Activated CD8-positive, alpha-beta memory T cell treated with anti-CD3 and anti-CD28 coated beads, Interleukin-2, amount 10 ng/mL, durations not matched to agents 7 days and 5 days (primary cell): Measurements from ENCODE around the gene LIFR. TPM values are rescaled to one million over a fixed set of nuclear protein-coding genes. Genes with fewer than 3 reads are reported as not detected.
"Not testable (repeated sequence)": the region's sequence is repeated elsewhere in the genome, so short reads cannot be mapped to it uniquely, and the experiment has no call there.

Source experiments
- ATAC-seq: fragments of 150-1000 bp; cut with Tn5 transposase; one replicate; pipeline ENCODE4 v1.10.0; 2021; ENCODE audit warnings: moderate library complexity
- CTCF ChIA-PET: fragments of 350-600 bp; sonication (Branson Sonifier 250); formaldehyde crosslinking; loops from one replicate; lab custom pipeline; 2021; ENCODE audit warnings: antibody characterized with exemption; lab: Charles Lee
- DNase-seq: peaks from one replicate; pipeline ENCODE4 v3.0.0-alpha.2; 2020
- H3K27ac Mint-ChIP-seq: one replicate; pipeline ENCODE4 v1.8.0; 2021; ENCODE audit warnings: mild to moderate bottlenecking, mixed read lengths
- H3K27me3 Mint-ChIP-seq: one replicate; pipeline ENCODE4 v1.8.0; 2021; ENCODE audit warnings: mixed read lengths
- H3K36me3 Mint-ChIP-seq: one replicate; pipeline ENCODE4 v1.8.0; 2021; ENCODE audit warnings: mild to moderate bottlenecking, mixed read lengths
- H3K4me1 Mint-ChIP-seq: one replicate; pipeline ENCODE4 v1.8.0; 2021; ENCODE audit warnings: mixed read lengths
- H3K4me3 Mint-ChIP-seq: one replicate; pipeline ENCODE4 v1.8.0; 2021; ENCODE audit warnings: mild to moderate bottlenecking, moderate library complexity, mixed read lengths
- H3K9me3 Mint-ChIP-seq: one replicate; pipeline ENCODE4 v1.8.0; 2022; ENCODE audit warnings: low read depth, mixed read lengths
- total RNA-seq, 2 experiments: library from RNA; stranded (reverse); gene quantifications; one replicate each; pipeline ENCODE4 v1.2.3, GENCODE V29; 2021

Gene LIFR
- not detected for total RNA-seq

- no peaks in the 10 kb centered on the region for H3K36me3 Mint-ChIP-seq
Observed at GRCh38 chr5:38556599-38557307, at the start of gene LIFR. TSS of gene LIFR (minus strand) at chr5:38556646. CDS start at chr5:38530647, 25,999 bp downstream.

GRCh38 chr5:38605610-38606009 is 49.2 kb upstream of the LIFR start:
- no peak overlapping the region for H3K4me3 Mint-ChIP-seq
- H3K27me3 Mint-ChIP-seq = peaks cover 11% of the 10 kb centered on the region
- no peaks in the 10 kb centered on the region for H3K4me1 Mint-ChIP-seq
- H3K27ac Mint-ChIP-seq = no peak overlapping the region
- H3K9me3 Mint-ChIP-seq = no peaks in the 10 kb centered on the region
- no peaks in the 10 kb centered on the region for H3K36me3 Mint-ChIP-seq
- DNase-seq (no peak), ATAC-seq (no peak)
- CTCF ChIA-PET = no interaction called here

More at GRCh38 chr5:38556599-38557307, at the start of gene LIFR:
- DNase-seq (peak; percentile 64), ATAC-seq (peak; percentile 78)
- Mint-ChIP-seq H3K27me3 (peaks cover 76% of the 10 kb centered on the region), H3K27ac (no peak within 1 kb of the TSS), H3K4me1 (peaks cover 15% of the 10 kb centered on the region), H3K4me3 (peak within 1 kb of the TSS; percentile 71), H3K9me3 (no peaks in the 10 kb centered on the region)
- CTCF ChIA-PET = interaction anchor here (1.2 to 1.3 kb wide), 2 partner anchors 115 kb away, joined by 6 read pairs; no protein-coding TSS in a partner anchor

DNA sequence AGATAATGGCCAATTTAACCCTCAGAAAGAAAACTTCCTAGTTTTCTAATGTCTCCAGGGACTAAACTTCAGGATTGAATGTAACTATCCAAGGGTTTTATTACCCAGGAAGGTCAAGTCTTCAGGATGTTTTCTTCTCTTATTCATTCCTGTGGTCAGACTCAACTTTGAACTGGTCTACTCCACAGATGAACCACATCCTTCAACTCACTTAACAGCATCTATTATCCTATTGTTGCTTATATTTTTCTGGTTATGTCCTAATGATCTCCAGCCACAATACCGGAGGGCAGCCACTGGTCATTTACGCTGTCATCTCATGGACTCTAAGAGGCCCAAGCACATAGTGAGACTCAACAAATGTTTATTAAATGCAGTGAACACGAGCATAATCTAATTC is 47.2 kb upstream of the LIFR start:
- no peak overlapping the region for H3K4me3 Mint-ChIP-seq
- H3K27ac Mint-ChIP-seq = no peak overlapping the region
- ATAC-seq (no peak), DNase-seq (no peak)
- H3K36me3 Mint-ChIP-seq = no peaks in the 10 kb centered on the region
- peaks cover 6% of the 10 kb centered on the region for H3K27me3 Mint-ChIP-seq
- H3K9me3 Mint-ChIP-seq = no peaks in the 10 kb centered on the region
- no peaks in the 10 kb centered on the region for H3K4me1 Mint-ChIP-seq
- CTCF ChIA-PET = no interaction called here

- no peaks in the 10 kb centered on the region for H3K4me1 Mint-ChIP-seq
- H3K4me3 Mint-ChIP-seq = no peak overlapping the region
- CTCF ChIA-PET = no interaction called here
- H3K36me3 Mint-ChIP-seq = no peaks in the 10 kb centered on the region
- H3K9me3 Mint-ChIP-seq = no peaks in the 10 kb centered on the region
- no peak overlapping the region for H3K27ac Mint-ChIP-seq
- ATAC-seq (no peak), DNase-seq (no peak)
- H3K27me3 Mint-ChIP-seq = peaks cover 3% of the 10 kb centered on the region
Observed at GRCh38 chr5:38602641-38603040, 46.2 kb upstream of the LIFR start.

DNA sequence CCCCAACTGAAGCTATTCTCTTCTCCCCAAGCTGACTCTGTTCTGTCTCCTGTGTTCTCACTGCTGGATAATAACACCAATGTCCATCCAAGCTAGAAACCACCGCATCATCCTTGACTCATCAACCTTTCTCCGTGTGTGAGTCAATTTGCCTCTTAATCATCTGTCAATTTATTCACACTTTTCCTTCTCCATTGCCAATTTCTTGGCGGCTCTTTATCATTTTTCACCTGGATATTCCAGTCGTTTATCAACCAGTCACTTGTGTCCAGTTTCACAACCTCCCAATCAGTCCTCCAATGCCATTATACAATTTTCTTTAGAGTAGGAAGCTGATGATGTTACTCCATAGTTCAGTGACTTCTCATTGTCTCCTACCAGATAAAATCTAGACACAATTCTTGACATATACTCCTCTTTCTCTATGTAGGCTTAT is 45.4 kb upstream of the LIFR start:
- H3K27me3 Mint-ChIP-seq = peaks cover 6% of the 10 kb centered on the region
- ATAC-seq (no peak), DNase-seq (no peak)
- no peaks in the 10 kb centered on the region for H3K36me3 Mint-ChIP-seq
- CTCF ChIA-PET = interaction anchor here (1.3 kb wide), 1 partner anchor 9 kb away, joined by 4 read pairs; no protein-coding TSS in a partner anchor
- H3K9me3 Mint-ChIP-seq = no peaks in the 10 kb centered on the region
- no peak overlapping the region for H3K27ac Mint-ChIP-seq
- no peak overlapping the region for H3K4me3 Mint-ChIP-seq
- H3K4me1 Mint-ChIP-seq = no peaks in the 10 kb centered on the region

GRCh38 chr5:38601133-38601862 is 44.9 kb upstream of the LIFR start:
- CTCF ChIA-PET = interaction anchor here (1.3 kb wide), 1 partner anchor 9 kb away, joined by 4 read pairs; no protein-coding TSS in a partner anchor
- no peak for ATAC-seq
- Mint-ChIP-seq H3K36me3 (no peaks in the 10 kb centered on the region), H3K27ac (no peak overlapping the region), H3K4me3 (no peak overlapping the region), H3K27me3 (peaks cover 7% of the 10 kb centered on the region), H3K4me1 (no peaks in the 10 kb centered on the region), H3K9me3 (no peaks in the 10 kb centered on the region)
- no peak for DNase-seq

GRCh38 chr5:38600329-38601045 is 44.0 kb upstream of the LIFR start:
- H3K4me1 Mint-ChIP-seq = no peaks in the 10 kb centered on the region
- no peaks in the 10 kb centered on the region for H3K36me3 Mint-ChIP-seq
- CTCF ChIA-PET = interaction anchor here (1.3 kb wide), 1 partner anchor 10 kb away, joined by 4 read pairs; no protein-coding TSS in a partner anchor
- peaks cover 7% of the 10 kb centered on the region for H3K27me3 Mint-ChIP-seq
- ATAC-seq (no peak), DNase-seq (no peak)
- H3K27ac Mint-ChIP-seq = no peak overlapping the region
- no peak overlapping the region for H3K4me3 Mint-ChIP-seq
- H3K9me3 Mint-ChIP-seq = no peaks in the 10 kb centered on the region

GRCh38 chr5:38599751-38600150 is 43.3 kb upstream of the LIFR start:
- CTCF ChIA-PET, H3K36me3 Mint-ChIP-seq, H3K27ac Mint-ChIP-seq, H3K4me3 Mint-ChIP-seq, H3K27me3 Mint-ChIP-seq, H3K4me1 Mint-ChIP-seq, H3K9me3 Mint-ChIP-seq, DNase-seq, ATAC-seq: not testable (repeated sequence)

- H3K36me3 Mint-ChIP-seq = no peaks in the 10 kb centered on the region
- no peak overlapping the region for H3K27ac Mint-ChIP-seq
- H3K9me3 Mint-ChIP-seq = no peaks in the 10 kb centered on the region
- no peak overlapping the region for H3K4me3 Mint-ChIP-seq
- no peak for ATAC-seq
- H3K4me1 Mint-ChIP-seq = no peaks in the 10 kb centered on the region
- DNase-seq = no peak
- peaks cover 7% of the 10 kb centered on the region for H3K27me3 Mint-ChIP-seq
- CTCF ChIA-PET = no interaction called here
Observed at GRCh38 chr5:38598994-38599617, 42.7 kb upstream of the LIFR start.

GRCh38 chr5:38598296-38598993 is 42.0 kb upstream of the LIFR start:
- Mint-ChIP-seq H3K4me3 (no peak overlapping the region), H3K36me3 (no peaks in the 10 kb centered on the region), H3K4me1 (no peaks in the 10 kb centered on the region), H3K27me3 (peaks cover 7% of the 10 kb centered on the region), H3K27ac (no peak overlapping the region), H3K9me3 (no peaks in the 10 kb centered on the region)
- CTCF ChIA-PET = no interaction called here
- DNase-seq (no peak), ATAC-seq (no peak)

- no peaks in the 10 kb centered on the region for H3K4me1 Mint-ChIP-seq
- no peak overlapping the region for H3K4me3 Mint-ChIP-seq
- ATAC-seq = no peak
- CTCF ChIA-PET = no interaction called here
- DNase-seq = no peak
- H3K27ac Mint-ChIP-seq = no peak overlapping the region
- no peaks in the 10 kb centered on the region for H3K36me3 Mint-ChIP-seq
- H3K27me3 Mint-ChIP-seq = peaks cover 4% of the 10 kb centered on the region
- no peaks in the 10 kb centered on the region for H3K9me3 Mint-ChIP-seq
Observed at GRCh38 chr5:38596981-38597380, 40.5 kb upstream of the LIFR start.

DNA sequence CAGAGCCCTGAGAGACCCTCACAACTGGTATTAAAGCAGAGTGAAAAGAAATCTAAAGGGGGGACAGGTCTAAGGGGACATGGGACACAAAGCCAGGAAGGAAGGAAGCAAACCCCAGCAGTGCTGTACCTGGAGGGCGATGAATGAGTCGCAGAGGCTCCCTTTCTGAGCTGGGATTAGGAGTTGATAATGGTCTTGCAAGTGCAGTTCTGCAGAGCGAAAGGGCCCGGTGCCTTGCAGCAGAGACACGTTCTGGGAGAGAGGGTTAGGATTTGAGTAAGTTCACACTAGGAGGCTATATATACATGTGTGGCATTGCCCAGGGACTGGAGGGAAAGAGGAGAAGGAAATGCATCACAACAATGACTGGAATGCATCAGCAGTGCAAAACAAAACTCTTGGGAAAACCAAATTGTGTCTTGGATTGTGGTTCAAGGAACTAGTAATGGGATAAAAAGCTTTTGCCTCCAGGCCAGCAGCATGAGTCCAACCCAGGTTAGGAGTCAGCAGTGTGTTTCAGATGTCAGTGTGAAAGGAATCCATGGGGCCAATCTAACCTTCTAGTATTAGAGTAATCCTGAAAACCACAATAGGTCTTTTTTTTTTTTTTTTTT is 38.8 kb upstream of the LIFR start:
- Mint-ChIP-seq H3K4me3 (no peak overlapping the region), H3K4me1 (no peaks in the 10 kb centered on the region), H3K36me3 (no peaks in the 10 kb centered on the region), H3K27ac (no peak overlapping the region), H3K9me3 (no peaks in the 10 kb centered on the region), H3K27me3 (peaks cover 8% of the 10 kb centered on the region)
- CTCF ChIA-PET = no interaction called here
- no peak for ATAC-seq
- DNase-seq = no peak
